ENCODE results near the gene RNF212.

The RNF212 gene

GRCh38 chr4:1115528-1116293 lies 2.3 kb upstream of the RNF212 start:
- no peak for DNase-seq

GRCh38 chr4:1112821-1113182 lies 562 bp downstream of the RNF212 start:
- DNase-seq, result no peak

- no peak for DNase-seq
Observed at GRCh38 chr4:1112174-1112820, 1.1 kb downstream of the RNF212 start.

- DNase-seq, result no peak
Observed at GRCh38 chr4:1111259-1111809, 2.0 kb downstream of the RNF212 start.

- no peak for DNase-seq
Observed at GRCh38 chr4:1109898-1110506, 3.4 kb downstream of the RNF212 start.

GRCh38 chr4:1109333-1109732 lies 4.0 kb downstream of the RNF212 start:
- DNase-seq, result no peak

GRCh38 chr4:1105662-1106061 lies 7.7 kb downstream of the RNF212 start:
- no peak for DNase-seq

GRCh38 chr4:1105067-1105466 lies 8.3 kb downstream of the RNF212 start:
- no peak for DNase-seq

- no peak for DNase-seq
Observed at GRCh38 chr4:1104647-1105046, 8.7 kb downstream of the RNF212 start.

- DNase-seq, result no peak
Observed at GRCh38 chr4:1099684-1100335, 13.6 kb downstream of the RNF212 start.

- no peak for DNase-seq
Observed at GRCh38 chr4:1099270-1099669, 14.1 kb downstream of the RNF212 start.

GRCh38 chr4:1098311-1098925 lies 14.9 kb downstream of the RNF212 start:
- DNase-seq, result no peak

- no peak for DNase-seq
Observed at GRCh38 chr4:1097553-1097952, 15.8 kb downstream of the RNF212 start.

- DNase-seq, result no peak
Observed at GRCh38 chr4:1096841-1097240, 16.5 kb downstream of the RNF212 start.

- DNase-seq, result no peak
Observed at GRCh38 chr4:1094336-1094690, 19.1 kb downstream of the RNF212 start.

GRCh38 chr4:1093391-1094335 lies 19.7 kb downstream of the RNF212 start:
- DNase-seq, result no peak

GRCh38 chr4:1092983-1093361 lies 20.4 kb downstream of the RNF212 start:
- no peak for DNase-seq

- no peak for DNase-seq
Observed at GRCh38 chr4:1092026-1092982, 21.1 kb downstream of the RNF212 start.

GRCh38 chr4:1091561-1091995 lies 21.8 kb downstream of the RNF212 start:
- no peak for DNase-seq
